Mesendoderm (in vitro differentiated cells): ENCODE data around the gene EEF2.
A peak's percentile ranks its signal among the peaks of the same experiment; 100 is the strongest.

ENCODE experiments used
- DNase-seq: peaks from one replicate; pipeline ENCODE4 v3.0.0; 2013
- H2AK5ac ChIP-seq: 2 replicates; pipeline ENCODE4 v1.6.1; 2013; ENCODE audit warnings: low read length, inconsistent platforms
- H2BK120ac ChIP-seq: 2 replicates; pipeline ENCODE4 v1.6.1; 2013; ENCODE audit warnings: low read depth, mild to moderate bottlenecking, low read length, moderate library complexity, mixed read lengths
- H2BK15ac ChIP-seq: replicated peaks from 2 replicates; pipeline ENCODE4 v1.6.1; 2013; ENCODE audit warnings: low read depth, mild to moderate bottlenecking, moderate library complexity
- H2BK5ac ChIP-seq: 2 replicates; pipeline ENCODE4 v1.6.1; 2013; ENCODE audit warnings: low read length, inconsistent platforms
- H3K18ac ChIP-seq: 2 replicates; pipeline ENCODE4 v1.6.1; 2013; ENCODE audit warnings: mild to moderate bottlenecking, low read length, mixed read lengths
- H3K23ac ChIP-seq: one replicate; pipeline ENCODE4 v1.6.1; 2013; ENCODE audit warnings: low read length
- H3K27ac ChIP-seq: 2 replicates; pipeline ENCODE4 v1.5.1; 2013; ENCODE audit warnings: low read depth, mild to moderate bottlenecking, inconsistent platforms, low read length, moderate library complexity
- H3K27me3 ChIP-seq: 2 replicates; pipeline ENCODE4 v1.6.1; 2013; ENCODE audit warnings: low read length, control low read depth, mild to moderate bottlenecking, inconsistent platforms; ENCODE audit not compliant: insufficient read depth, poor library complexity
- H3K36me3 ChIP-seq: 2 replicates; pipeline ENCODE4 v1.6.1; 2013; ENCODE audit warnings: low read length, inconsistent platforms; ENCODE audit not compliant: control insufficient read depth, insufficient read depth
- H3K4ac ChIP-seq: one replicate; pipeline ENCODE4 v1.6.1; 2013; ENCODE audit warnings: low read depth, mild to moderate bottlenecking, low read length, moderate library complexity
- H3K4me1 ChIP-seq: 2 replicates; pipeline ENCODE4 v1.6.1; 2013; ENCODE audit warnings: low read depth, low read length, inconsistent platforms; ENCODE audit not compliant: control insufficient read depth
- H3K4me2 ChIP-seq: 2 replicates; pipeline ENCODE4 v1.6.1; 2013; ENCODE audit warnings: low read length
- H3K4me3 ChIP-seq: 2 replicates; pipeline ENCODE4 v1.5.1; 2013; ENCODE audit warnings: mild to moderate bottlenecking, low read length
- H3K56ac ChIP-seq: one replicate; pipeline ENCODE4 v1.6.1; 2013; ENCODE audit warnings: low read length
- H3K79me1 ChIP-seq: 2 replicates; pipeline ENCODE4 v1.6.1; 2013; ENCODE audit warnings: low read length, inconsistent platforms
- H3K79me2 ChIP-seq: 2 replicates; pipeline ENCODE4 v1.6.1; 2013; ENCODE audit warnings: mild to moderate bottlenecking, low read length; ENCODE audit not compliant: control insufficient read depth, insufficient read depth
- H3K9ac ChIP-seq: 2 replicates; pipeline ENCODE4 v1.6.1; 2013; ENCODE audit warnings: low read length, inconsistent platforms
- H4K5ac ChIP-seq: one replicate; pipeline ENCODE4 v1.6.1; 2013; ENCODE audit warnings: low read length
- H4K8ac ChIP-seq: one replicate; pipeline ENCODE4 v1.6.1; 2013; ENCODE audit warnings: low read depth, mild to moderate bottlenecking, control low read depth, low read length, moderate library complexity
- WGBS: extraction: QIAGEN DNeasy Blood & Tissue Kit; methylation state at CpG from one replicate; pipeline ENCODE4 v1.1.7; 2013; ENCODE audit warnings: low lambda C conversion rate, missing lambda C conversion rate; ENCODE audit not compliant: insufficient coverage; ENCODE audit errors: extremely low coverage; 5-methylcytosine and 5-hydroxymethylcytosine counted together

Gene EEF2

DNA sequence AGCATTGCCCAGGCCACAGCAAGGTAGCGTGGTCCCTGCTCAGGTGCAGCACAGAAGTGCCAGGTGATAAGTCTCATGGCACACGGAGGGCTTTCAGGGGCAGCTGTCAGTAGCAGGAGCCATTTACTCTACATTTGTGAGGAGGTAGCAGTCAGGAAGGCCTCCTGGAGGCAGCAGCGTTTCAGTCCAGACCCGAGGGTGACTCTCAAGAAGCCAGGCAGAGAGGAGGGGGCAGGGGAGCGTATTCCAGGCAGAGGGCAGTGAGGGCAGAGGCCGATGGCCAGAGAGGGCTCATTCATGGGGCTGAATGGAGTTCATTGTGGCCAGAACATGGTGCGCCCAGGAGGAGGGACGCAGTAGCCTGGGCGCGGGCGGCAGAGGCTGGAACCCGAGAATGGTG, 31.2 kb upstream of the EEF2 start:
- no peak overlapping the region for H3K9ac ChIP-seq
- H3K4ac ChIP-seq, result no peak overlapping the region
- no peak overlapping the region for H2AK5ac ChIP-seq
- no peaks in the 10 kb centered on the region for H3K4me1 ChIP-seq
- H3K79me2 ChIP-seq, result peaks cover 10% of the 10 kb centered on the region
- H3K36me3 ChIP-seq, result peaks cover 2% of the 10 kb centered on the region
- no peak overlapping the region for H4K8ac ChIP-seq
- H4K5ac ChIP-seq, result no peak overlapping the region
- H3K79me1 ChIP-seq, result peaks cover 13% of the 10 kb centered on the region
- no peak for DNase-seq
- H2BK15ac ChIP-seq, result no peak overlapping the region
- no peaks in the 10 kb centered on the region for H3K27me3 ChIP-seq
- H3K56ac ChIP-seq, result no peak overlapping the region
- no peak overlapping the region for H3K4me2 ChIP-seq
- no CpG with 5 or more reads among the region's 12 CpGs for WGBS
- no peak overlapping the region for H2BK120ac ChIP-seq
- no peak overlapping the region for H2BK5ac ChIP-seq
- H3K4me3 ChIP-seq, result no peak overlapping the region
- H3K27ac ChIP-seq, result no peak overlapping the region
- H3K18ac ChIP-seq, result no peak overlapping the region
- no peak overlapping the region for H3K23ac ChIP-seq

- no peak overlapping the region for H3K56ac ChIP-seq
- no peak overlapping the region for H4K8ac ChIP-seq
- no peak overlapping the region for H3K4ac ChIP-seq
- H3K18ac ChIP-seq, result no peak overlapping the region
- H2AK5ac ChIP-seq, result no peak overlapping the region
- DNase-seq, result no peak
- H3K27ac ChIP-seq, result no peak overlapping the region
- no peak overlapping the region for H2BK15ac ChIP-seq
- peaks cover 2% of the 10 kb centered on the region for H3K36me3 ChIP-seq
- H4K5ac ChIP-seq, result no peak overlapping the region
- H2BK120ac ChIP-seq, result no peak overlapping the region
- H3K4me3 ChIP-seq, result no peak overlapping the region
- no peak overlapping the region for H3K23ac ChIP-seq
- WGBS, result no CpG with 5 or more reads among the region's 37 CpGs
- no peak overlapping the region for H2BK5ac ChIP-seq
- no peaks in the 10 kb centered on the region for H3K4me1 ChIP-seq
- peaks cover 15% of the 10 kb centered on the region for H3K79me1 ChIP-seq
- no peak overlapping the region for H3K4me2 ChIP-seq
- H3K9ac ChIP-seq, result no peak overlapping the region
- peaks cover 16% of the 10 kb centered on the region for H3K79me2 ChIP-seq
- no peaks in the 10 kb centered on the region for H3K27me3 ChIP-seq
These were observed 30.6 kb upstream of the EEF2 start for GRCh38 chr19:4015705-4016402.

GRCh38 chr19:4014541-4015491, 29.6 kb upstream of the EEF2 start:
- Histone ChIP-seq H2BK120ac (no peak overlapping the region), H3K27ac (no peak overlapping the region), H3K4me2 (no peak overlapping the region), H4K8ac (no peak overlapping the region), H2AK5ac (no peak overlapping the region), H3K4me3 (no peak overlapping the region), H3K36me3 (peaks cover 2% of the 10 kb centered on the region), H3K4ac (no peak overlapping the region), H3K79me2 (peaks cover 22% of the 10 kb centered on the region), H2BK15ac (no peak overlapping the region), H3K4me1 (no peaks in the 10 kb centered on the region), H3K18ac (no peak overlapping the region), H3K23ac (no peak overlapping the region), H4K5ac (no peak overlapping the region), H3K27me3 (no peaks in the 10 kb centered on the region), H2BK5ac (no peak overlapping the region), H3K79me1 (peaks cover 17% of the 10 kb centered on the region), H3K56ac (no peak overlapping the region), H3K9ac (no peak overlapping the region)
- WGBS, result no CpG with 5 or more reads among the region's 25 CpGs
- peak; percentile 45 for DNase-seq

DNA sequence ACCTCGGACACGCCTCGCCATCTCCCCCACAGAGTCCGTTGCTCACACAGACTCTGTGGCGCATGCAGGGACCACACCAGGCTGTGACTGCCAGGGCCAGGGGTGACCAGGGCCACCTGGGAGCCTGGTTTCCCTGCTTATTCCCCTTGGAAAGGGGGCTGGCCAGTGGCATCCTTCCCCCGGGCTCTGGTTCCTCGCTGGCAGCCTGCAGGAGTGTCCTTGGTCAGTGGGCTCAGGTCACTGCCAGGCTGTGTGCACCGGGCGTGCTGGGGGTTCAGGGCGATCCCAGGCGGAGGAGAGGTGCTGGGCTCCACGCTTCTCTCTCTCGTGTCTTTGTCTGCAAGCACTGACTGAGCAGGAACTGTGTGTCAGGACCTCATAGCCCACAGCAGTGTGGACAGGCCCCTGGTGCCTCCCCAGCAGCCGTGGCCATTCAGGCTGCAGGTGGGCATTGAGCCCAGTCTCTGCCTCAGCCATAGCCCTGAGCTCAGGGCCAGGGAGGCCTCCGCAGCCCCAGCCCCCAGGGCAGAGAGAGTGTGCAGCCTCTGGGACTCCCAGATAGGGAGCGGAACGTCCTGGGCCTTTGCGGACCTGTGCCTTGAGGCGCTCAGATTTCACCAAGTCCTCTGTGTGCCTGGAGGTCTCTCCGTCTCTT, 28.8 kb upstream of the EEF2 start:
- H3K27me3 ChIP-seq, result no peaks in the 10 kb centered on the region
- H3K27ac ChIP-seq, result no peak overlapping the region
- H2BK5ac ChIP-seq, result no peak overlapping the region
- no peak overlapping the region for H3K56ac ChIP-seq
- H3K18ac ChIP-seq, result no peak overlapping the region
- no peak overlapping the region for H2BK120ac ChIP-seq
- no peak overlapping the region for H3K9ac ChIP-seq
- WGBS, result no CpG with 5 or more reads among the region's 20 CpGs
- H3K79me1 ChIP-seq, result peaks cover 18% of the 10 kb centered on the region
- no peak overlapping the region for H2AK5ac ChIP-seq
- peaks cover 2% of the 10 kb centered on the region for H3K36me3 ChIP-seq
- no peaks in the 10 kb centered on the region for H3K4me1 ChIP-seq
- peaks cover 30% of the 10 kb centered on the region for H3K79me2 ChIP-seq
- H3K4me3 ChIP-seq, result no peak overlapping the region
- H4K8ac ChIP-seq, result no peak overlapping the region
- no peak for DNase-seq
- H4K5ac ChIP-seq, result no peak overlapping the region
- H2BK15ac ChIP-seq, result no peak overlapping the region
- H3K4ac ChIP-seq, result no peak overlapping the region
- no peak overlapping the region for H3K23ac ChIP-seq
- H3K4me2 ChIP-seq, result no peak overlapping the region

DNA sequence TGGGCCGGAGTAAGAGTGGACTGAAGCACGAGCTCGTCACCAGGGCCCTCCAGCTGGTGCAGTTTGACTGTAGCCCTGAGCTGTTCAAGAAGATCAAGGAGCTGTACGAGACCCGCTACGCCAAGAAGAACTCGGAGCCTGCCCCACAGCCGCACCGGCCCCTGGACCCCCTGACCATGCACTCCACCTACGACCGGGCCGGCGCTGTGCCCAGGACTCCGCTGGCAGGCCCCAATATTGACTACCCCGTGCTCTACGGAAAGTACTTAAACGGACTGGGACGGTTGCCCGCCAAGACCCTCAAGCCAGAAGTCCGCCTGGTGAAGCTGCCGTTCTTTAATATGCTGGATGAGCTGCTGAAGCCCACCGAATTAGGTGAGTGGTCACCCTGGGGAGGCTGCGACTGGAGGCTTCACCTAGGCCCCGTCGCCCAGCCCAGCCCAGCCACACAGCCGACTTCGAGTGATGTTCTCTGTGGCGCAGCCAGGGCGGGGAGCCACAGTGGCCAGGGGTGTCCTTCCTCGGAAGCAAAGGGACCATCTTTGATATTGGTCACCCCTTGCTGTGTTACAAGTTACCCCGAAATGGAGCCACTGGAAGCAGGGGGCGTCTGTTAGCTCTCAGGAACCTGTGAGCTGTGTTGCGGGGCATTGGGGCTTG, 27.8 kb upstream of the EEF2 start:
- Histone ChIP-seq H3K18ac (no peak overlapping the region), H2AK5ac (no peak overlapping the region), H3K56ac (no peak overlapping the region), H2BK120ac (no peak overlapping the region), H4K5ac (no peak overlapping the region), H3K27ac (no peak overlapping the region), H3K4ac (no peak overlapping the region), H3K4me3 (no peak overlapping the region), H3K9ac (no peak overlapping the region), H3K4me1 (no peaks in the 10 kb centered on the region), H4K8ac (no peak overlapping the region), H3K27me3 (no peaks in the 10 kb centered on the region), H3K79me2 (peaks cover 35% of the 10 kb centered on the region), H2BK15ac (no peak overlapping the region), H3K79me1 (peaks cover 22% of the 10 kb centered on the region), H3K4me2 (no peak overlapping the region), H3K23ac (no peak overlapping the region), H3K36me3 (peaks cover 2% of the 10 kb centered on the region), H2BK5ac (no peak overlapping the region)
- no peak for DNase-seq
- WGBS, result no CpG with 5 or more reads among the region's 33 CpGs
